HL-60 (cell line): ENCODE results near the gene OGFR.

Source experiments
- DNase-seq, 2 experiments: peaks; one replicate each; pipeline ENCODE4 v3.0.0-alpha.2; 2010 to 2020; ENCODE audit warnings: low read depth in 1 of 2, low spot score in 1 of 2
- H3K27ac ChIP-seq: fragments of 250-450 bp; sonication (Bioruptor Pico); replicated peaks from 2 replicates; pipeline ENCODE4 v1.5.1; 2020; ENCODE audit warnings: mild to moderate bottlenecking, moderate library complexity
- H3K27me3 ChIP-seq: fragments of 250-450 bp; sonication (Bioruptor Pico); 2 replicates; pipeline ENCODE4 v1.5.1; 2021; ENCODE audit warnings: mild to moderate bottlenecking, moderate library complexity; ENCODE audit not compliant: insufficient read depth, poor library complexity, severe bottlenecking
- H3K4me3 ChIP-seq: replicated peaks from 2 replicates; pipeline ENCODE4 v1.5.1; 2011; ENCODE audit warnings: mild to moderate bottlenecking, control low read depth, low read length; ENCODE audit not compliant: insufficient read depth
- CTCF ChIP-seq: IDR thresholded peaks from one replicate; pipeline ENCODE4 v1.5.1; 2011; ENCODE audit warnings: low read length, control low read depth, inconsistent platforms; ENCODE audit not compliant: insufficient read depth
- GABPA ChIP-seq: IDR thresholded peaks from 2 replicates; pipeline ENCODE4 v1.6.1; 2012; ENCODE audit warnings: low read depth
- POLR2AphosphoS5 ChIP-seq: IDR thresholded peaks from 2 replicates; pipeline ENCODE4 v1.6.1; 2012; ENCODE audit warnings: low read depth
- REST ChIP-seq: IDR thresholded peaks from 2 replicates; pipeline ENCODE4 v1.6.1; 2012; ENCODE audit warnings: low read depth; ENCODE audit not compliant: insufficient replicate concordance
- SPI1 ChIP-seq: IDR thresholded peaks from 2 replicates; pipeline ENCODE4 v1.6.1; 2012; ENCODE audit warnings: low read depth, mild to moderate bottlenecking, borderline replicate concordance

Gene OGFR

GRCh38 chr20:62777528-62777830, 27.2 kb upstream of the OGFR start:
- no peak overlapping the region for H3K27ac ChIP-seq
- DNase-seq, result no peak
- H3K27me3 ChIP-seq, result no peaks in the 10 kb centered on the region
- TF ChIP-seq POLR2AphosphoS5, result no peak
- TF ChIP-seq REST, result no peak
- no peak for TF ChIP-seq CTCF
- TF ChIP-seq SPI1, result no peak
- TF ChIP-seq GABPA, result no peak
- no peak overlapping the region for H3K4me3 ChIP-seq

GRCh38 chr20:62778058-62778457, 26.6 kb upstream of the OGFR start:
- H3K27ac ChIP-seq, result no peak overlapping the region
- H3K4me3 ChIP-seq, result no peak overlapping the region
- TF ChIP-seq CTCF (no peak), GABPA (no peak), SPI1 (no peak), POLR2AphosphoS5 (no peak), REST (no peak)
- H3K27me3 ChIP-seq, result no peaks in the 10 kb centered on the region
- DNase-seq, result no peak

- TF ChIP-seq CTCF, result no peak
- no peak for TF ChIP-seq GABPA
- no peak for TF ChIP-seq REST
- TF ChIP-seq SPI1, result no peak
- no peak for TF ChIP-seq POLR2AphosphoS5
- H3K4me3 ChIP-seq, result no peak overlapping the region
- DNase-seq, result no peak
- no peak overlapping the region for H3K27ac ChIP-seq
- H3K27me3 ChIP-seq, result no peaks in the 10 kb centered on the region
Observed at GRCh38 chr20:62778601-62779416, 25.8 kb upstream of the OGFR start.
